ENCODE measurements around the gene IZUMO1. TPM values are rescaled to one million over a fixed set of nuclear protein-coding genes. Genes with fewer than 3 reads are reported as not detected.
A peak's percentile ranks its signal among the peaks of the same experiment; 100 is the strongest.

The IZUMO1 gene
- total and polyA plus RNA-seq, 5 donors from 2014 or later, result not detected

DNA sequence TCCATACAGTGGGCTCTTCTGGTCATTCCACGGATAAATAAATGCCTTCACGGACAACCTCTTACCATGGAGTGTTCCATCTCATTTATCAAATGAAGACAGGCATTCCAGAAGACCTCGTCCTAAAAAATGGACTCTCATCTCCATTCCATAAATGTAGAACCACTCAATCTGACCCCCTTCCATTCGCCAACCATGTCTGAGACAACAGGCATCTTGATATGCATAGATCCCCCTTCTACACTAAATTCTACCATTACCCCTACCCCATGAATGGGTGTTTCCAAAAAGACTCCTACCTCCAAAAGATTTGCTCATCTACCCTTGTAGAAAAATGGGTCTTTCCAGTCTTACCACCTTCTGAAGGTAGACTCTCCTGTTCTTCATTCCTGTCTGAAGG, 15.3 kb downstream of the IZUMO1 start:
- H3K4me1 ChIP-seq (ENCODE audit: control insufficient read depth, insufficient read depth, low read length, poor library complexity, severe bottlenecking), result no peaks in the 10 kb centered on the region
- Mint-ChIP-seq H3K9me3 (peaks cover 2 to 6% (median 3%) of the 10 kb centered on the region in 7 donors), H3K4me3 (no peak overlapping the region), H3K36me3 (peaks cover 2% of the 10 kb centered on the region), H3K4me1 (peaks cover 2 to 7% (median 3%) of the 10 kb centered on the region in 4 donors), H3K27ac (no peak overlapping the region), H3K27me3 (peaks cover 6% of the 10 kb centered on the region)
- no peaks in the 10 kb centered on the region for H3K9me3 ChIP-seq (ENCODE audit: control insufficient read depth in 2 of 2, low read length in 2 of 2)
- H3K27ac ChIP-seq (ENCODE audit: insufficient read depth, low read length, poor library complexity, severe bottlenecking), result no peak overlapping the region
- H3K4me3 ChIP-seq (ENCODE audit: low read depth, low read length), result no peak overlapping the region
- DNase-seq, result no peak
- no peak for ATAC-seq (ENCODE audit: low read depth in 2 of 2)
- no peaks in the 10 kb centered on the region for H3K27me3 ChIP-seq (ENCODE audit: control insufficient read depth, insufficient read depth, low read length)
- no peaks in the 10 kb centered on the region for H3K36me3 ChIP-seq (ENCODE audit: control insufficient read depth, insufficient read depth, low read length)

DNA sequence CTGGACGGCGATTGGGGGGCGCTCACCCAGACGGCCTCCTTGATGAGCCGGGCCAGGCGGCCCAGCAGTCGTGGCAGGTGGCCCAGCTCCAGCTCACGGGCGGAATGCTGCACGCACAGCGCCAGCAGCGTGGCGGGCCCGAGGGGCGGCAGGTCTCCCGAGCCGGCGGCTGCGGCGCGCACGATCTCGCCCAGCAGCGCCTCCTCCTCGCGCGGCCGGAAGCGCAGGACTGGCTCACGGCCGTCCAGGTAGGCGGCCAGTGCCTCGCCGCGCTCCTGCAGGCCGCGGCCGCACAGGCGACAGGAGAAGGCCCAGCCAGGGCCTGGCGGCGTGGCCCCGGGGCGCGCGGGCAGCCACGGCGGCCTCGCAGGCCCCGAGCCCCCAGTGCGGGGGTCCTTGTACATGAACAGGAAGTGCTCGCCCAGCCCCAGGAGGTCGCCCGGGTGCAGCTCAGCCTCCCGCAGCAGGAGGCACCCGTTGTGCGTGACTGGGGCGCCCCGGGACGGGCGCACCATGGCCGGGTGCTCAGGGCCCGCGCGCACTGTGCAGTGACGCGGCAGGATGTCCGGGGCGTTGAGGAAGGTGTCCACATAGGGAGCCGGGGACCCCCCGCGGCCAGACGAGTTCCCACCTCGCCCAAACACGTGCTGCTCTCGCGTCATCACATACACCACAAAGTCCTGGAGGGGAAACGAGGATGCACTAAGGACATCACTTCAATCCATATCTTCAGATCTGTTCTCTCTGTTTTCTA, 17.6 kb downstream of the IZUMO1 start:
- no peak for ATAC-seq (ENCODE audit: low read depth in 2 of 2)
- H3K27me3 ChIP-seq (ENCODE audit: control insufficient read depth, insufficient read depth, low read length), result no peaks in the 10 kb centered on the region
- no peak for DNase-seq
- H3K4me1 Mint-ChIP-seq, result peaks cover 14 to 23% (median 18%) of the 10 kb centered on the region in 4 donors
- H3K4me1 ChIP-seq (ENCODE audit: control insufficient read depth, insufficient read depth, low read length, poor library complexity, severe bottlenecking), result peaks cover 7% of the 10 kb centered on the region
- H3K36me3 Mint-ChIP-seq, result peaks cover 12% of the 10 kb centered on the region
- H3K36me3 ChIP-seq (ENCODE audit: control insufficient read depth, insufficient read depth, low read length), result no peaks in the 10 kb centered on the region
- H3K27ac ChIP-seq (ENCODE audit: insufficient read depth, low read length, poor library complexity, severe bottlenecking), result no peak overlapping the region
- H3K27ac Mint-ChIP-seq, result no peak overlapping the region
- no peaks in the 10 kb centered on the region for H3K9me3 ChIP-seq (ENCODE audit: control insufficient read depth in 2 of 2, low read length in 2 of 2)
- no peak overlapping the region for H3K4me3 ChIP-seq (ENCODE audit: low read depth, low read length)
- H3K9me3 Mint-ChIP-seq, result peaks cover 3 to 14% (median 9%) of the 10 kb centered on the region in 7 donors
- H3K27me3 Mint-ChIP-seq, result no peaks in the 10 kb centered on the region
- no peak overlapping the region for H3K4me3 Mint-ChIP-seq

GRCh38 chr19:48726556-48726955, 20.2 kb downstream of the IZUMO1 start:
- peak in 2 of 3 donors; percentile 61 to 76 for DNase-seq
- peak; percentile 9 to 46 for ATAC-seq (ENCODE audit: low read depth in 2 of 2)
- peaks cover 12% of the 10 kb centered on the region for H3K36me3 Mint-ChIP-seq
- peaks cover 14 to 25% (median 19%) of the 10 kb centered on the region in 4 donors for H3K4me1 Mint-ChIP-seq
- peak overlapping the region in 3 of 4 donors; percentile 44 to 66 (median 53) for H3K4me3 Mint-ChIP-seq
- H3K27me3 ChIP-seq (ENCODE audit: control insufficient read depth, insufficient read depth, low read length), result no peaks in the 10 kb centered on the region
- peaks cover 11% of the 10 kb centered on the region for H3K4me1 ChIP-seq (ENCODE audit: control insufficient read depth, insufficient read depth, low read length, poor library complexity, severe bottlenecking)
- no peaks in the 10 kb centered on the region for H3K27me3 Mint-ChIP-seq
- H3K36me3 ChIP-seq (ENCODE audit: control insufficient read depth, insufficient read depth, low read length), result no peaks in the 10 kb centered on the region
- H3K4me3 ChIP-seq (ENCODE audit: low read depth, low read length), result no peak overlapping the region
- H3K27ac ChIP-seq (ENCODE audit: insufficient read depth, low read length, poor library complexity, severe bottlenecking), result no peak overlapping the region
- H3K9me3 Mint-ChIP-seq, result peaks cover 3 to 14% (median 9%) of the 10 kb centered on the region in 7 donors
- H3K27ac Mint-ChIP-seq, result peak overlapping the region; percentile 53 to 92 (median 74)
- no peaks in the 10 kb centered on the region for H3K9me3 ChIP-seq (ENCODE audit: control insufficient read depth in 2 of 2, low read length in 2 of 2)

GRCh38 chr19:48724796-48725753, 21.6 kb downstream of the IZUMO1 start:
- no peak overlapping the region for H3K27ac ChIP-seq (ENCODE audit: insufficient read depth, low read length, poor library complexity, severe bottlenecking)
- Mint-ChIP-seq H3K27ac (peak overlapping the region; percentile 93 to 95 (median 95)), H3K4me1 (peaks cover 14 to 38% (median 26%) of the 10 kb centered on the region in 4 donors), H3K4me3 (peak overlapping the region; percentile 39 to 81 (median 66)), H3K9me3 (peaks cover 3 to 13% (median 9%) of the 10 kb centered on the region in 7 donors), H3K27me3 (no peaks in the 10 kb centered on the region), H3K36me3 (peaks cover 12% of the 10 kb centered on the region)
- H3K36me3 ChIP-seq (ENCODE audit: control insufficient read depth, insufficient read depth, low read length), result no peaks in the 10 kb centered on the region
- ATAC-seq (ENCODE audit: low read depth in 2 of 2) (peak; percentile 33 to 44), DNase-seq (peak in 2 of 3 donors; percentile 68 to 77)
- no peaks in the 10 kb centered on the region for H3K27me3 ChIP-seq (ENCODE audit: control insufficient read depth, insufficient read depth, low read length)
- no peaks in the 10 kb centered on the region for H3K9me3 ChIP-seq (ENCODE audit: control insufficient read depth in 2 of 2, low read length in 2 of 2)
- H3K4me3 ChIP-seq (ENCODE audit: low read depth, low read length), result peak overlapping the region; percentile 15
- peaks cover 19% of the 10 kb centered on the region for H3K4me1 ChIP-seq (ENCODE audit: control insufficient read depth, insufficient read depth, low read length, poor library complexity, severe bottlenecking)

DNA sequence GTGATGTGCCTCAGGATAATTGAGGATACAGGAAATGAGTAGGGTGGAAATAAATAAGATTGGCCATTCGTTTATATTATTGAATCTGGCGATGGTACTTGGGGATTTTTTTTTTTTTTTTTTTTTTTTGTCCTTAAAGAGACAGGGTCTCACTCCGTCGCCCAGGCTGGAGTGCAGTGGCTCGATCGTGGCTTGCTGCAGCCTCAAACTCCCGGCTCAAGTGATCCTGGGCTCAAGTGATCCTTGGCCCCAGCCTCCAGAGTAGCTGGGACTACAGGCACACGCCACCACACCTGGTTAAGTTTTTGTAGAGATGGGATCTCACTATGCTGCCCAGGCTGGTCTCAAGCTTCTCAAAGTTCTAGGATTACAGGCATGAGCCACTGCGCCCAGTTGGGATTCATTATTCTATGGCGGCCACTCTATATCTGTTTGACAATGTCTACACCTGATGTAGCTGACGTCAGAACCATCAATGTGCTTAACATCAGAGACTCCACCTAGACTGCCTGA, 24.5 kb downstream of the IZUMO1 start:
- Mint-ChIP-seq H3K9me3 (peaks cover 3 to 13% (median 7%) of the 10 kb centered on the region in 7 donors), H3K27me3 (no peaks in the 10 kb centered on the region), H3K4me3 (peak overlapping the region in 3 of 4 donors; percentile 29 to 69 (median 41)), H3K4me1 (peaks cover 14 to 37% (median 26%) of the 10 kb centered on the region in 4 donors), H3K27ac (no peak overlapping the region), H3K36me3 (peaks cover 12% of the 10 kb centered on the region)
- no peak overlapping the region for H3K27ac ChIP-seq (ENCODE audit: insufficient read depth, low read length, poor library complexity, severe bottlenecking)
- H3K27me3 ChIP-seq (ENCODE audit: control insufficient read depth, insufficient read depth, low read length), result no peaks in the 10 kb centered on the region
- H3K36me3 ChIP-seq (ENCODE audit: control insufficient read depth, insufficient read depth, low read length), result no peaks in the 10 kb centered on the region
- DNase-seq, result no peak
- peaks cover 19% of the 10 kb centered on the region for H3K4me1 ChIP-seq (ENCODE audit: control insufficient read depth, insufficient read depth, low read length, poor library complexity, severe bottlenecking)
- H3K4me3 ChIP-seq (ENCODE audit: low read depth, low read length), result no peak overlapping the region
- ATAC-seq (ENCODE audit: low read depth in 2 of 2), result no peak
- no peaks in the 10 kb centered on the region for H3K9me3 ChIP-seq (ENCODE audit: control insufficient read depth in 2 of 2, low read length in 2 of 2)

DNA sequence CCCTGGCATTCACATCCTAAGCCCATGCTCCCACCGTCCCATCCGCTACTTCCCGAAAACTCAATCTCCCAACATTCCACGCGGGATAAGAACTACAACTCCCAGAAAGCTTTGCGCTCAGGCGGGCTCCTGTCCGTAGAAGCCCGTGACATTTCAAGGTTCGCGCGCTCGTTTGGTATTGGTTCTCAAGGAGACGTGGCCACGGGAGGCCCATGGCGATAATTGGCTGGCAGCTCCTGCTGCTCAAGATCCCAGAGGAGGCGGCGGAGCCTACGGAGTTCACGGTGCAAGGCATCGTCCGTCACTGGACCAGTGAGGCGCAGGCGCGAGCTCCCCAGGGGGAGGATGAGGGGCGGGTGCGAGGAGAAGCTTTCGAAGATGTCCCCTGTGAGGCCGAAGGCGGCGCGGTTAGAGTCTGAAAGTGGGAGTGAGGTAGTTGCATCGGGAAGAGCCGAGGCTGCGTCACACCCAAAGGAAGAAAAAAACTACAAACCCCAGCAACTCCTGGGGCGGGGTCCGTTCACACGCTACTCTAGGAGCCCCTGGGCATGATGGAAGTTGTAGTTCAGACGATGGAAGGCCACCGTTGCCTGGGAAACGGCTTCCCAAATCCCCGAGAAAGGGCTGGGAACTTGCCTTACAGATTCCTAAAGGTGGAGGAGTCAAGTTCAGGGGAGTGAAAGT, 26.0 kb downstream of the IZUMO1 start:
- H3K36me3 ChIP-seq (ENCODE audit: control insufficient read depth, insufficient read depth, low read length), result no peaks in the 10 kb centered on the region
- Mint-ChIP-seq H3K4me1 (peaks cover 8 to 35% (median 20%) of the 10 kb centered on the region in 4 donors), H3K27me3 (no peaks in the 10 kb centered on the region), H3K9me3 (peaks cover 0 to 7% (median 4%) of the 10 kb centered on the region in 7 donors), H3K27ac (peak overlapping the region; percentile 98 to 100 (median 99)), H3K4me3 (peak overlapping the region; percentile 90 to 98 (median 96)), H3K36me3 (peaks cover 7% of the 10 kb centered on the region)
- peak overlapping the region; percentile 67 for H3K4me3 ChIP-seq (ENCODE audit: low read depth, low read length)
- peak overlapping the region; percentile 92 for H3K27ac ChIP-seq (ENCODE audit: insufficient read depth, low read length, poor library complexity, severe bottlenecking)
- peak; percentile 83 to 97 (median 90) for DNase-seq
- peaks cover 19% of the 10 kb centered on the region for H3K4me1 ChIP-seq (ENCODE audit: control insufficient read depth, insufficient read depth, low read length, poor library complexity, severe bottlenecking)
- H3K27me3 ChIP-seq (ENCODE audit: control insufficient read depth, insufficient read depth, low read length), result no peaks in the 10 kb centered on the region
- H3K9me3 ChIP-seq (ENCODE audit: control insufficient read depth in 2 of 2, low read length in 2 of 2), result no peaks in the 10 kb centered on the region
- ATAC-seq (ENCODE audit: low read depth in 2 of 2), result peak; percentile 86 to 87

DNA sequence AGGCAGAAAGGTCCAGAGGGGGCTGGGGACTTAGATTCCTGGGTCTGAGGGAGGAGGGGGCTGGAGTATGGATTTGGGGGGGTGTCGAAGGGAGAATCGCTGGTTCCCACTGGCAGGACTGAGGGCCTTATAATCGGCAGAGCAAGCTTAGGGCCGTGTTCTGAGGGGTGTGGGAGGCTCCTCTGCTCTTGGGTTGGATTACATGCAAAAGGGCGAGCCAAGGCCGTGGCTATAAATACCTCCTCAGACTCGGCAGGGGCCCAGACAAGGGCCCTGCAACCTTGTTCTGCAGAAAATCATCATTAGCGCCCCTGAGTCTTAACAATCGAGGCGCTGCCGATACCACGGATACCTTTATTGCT, 26.5 kb downstream of the IZUMO1 start:
- peak overlapping the region; percentile 90 to 98 (median 96) for H3K4me3 Mint-ChIP-seq
- Histone ChIP-seq H3K36me3 (ENCODE audit: control insufficient read depth, insufficient read depth, low read length) (no peaks in the 10 kb centered on the region), H3K9me3 (ENCODE audit: control insufficient read depth in 2 of 2, low read length in 2 of 2) (no peaks in the 10 kb centered on the region), H3K27ac (ENCODE audit: insufficient read depth, low read length, poor library complexity, severe bottlenecking) (peak overlapping the region; percentile 92), H3K4me3 (ENCODE audit: low read depth, low read length) (no peak overlapping the region), H3K27me3 (ENCODE audit: control insufficient read depth, insufficient read depth, low read length) (no peaks in the 10 kb centered on the region), H3K4me1 (ENCODE audit: control insufficient read depth, insufficient read depth, low read length, poor library complexity, severe bottlenecking) (peaks cover 15% of the 10 kb centered on the region)
- ATAC-seq (ENCODE audit: low read depth in 2 of 2) (peak in 1 of 2 donors; percentile 1), DNase-seq (no peak)
- peaks cover 3% of the 10 kb centered on the region for H3K36me3 Mint-ChIP-seq
- peaks cover 0 to 6% (median 3%) of the 10 kb centered on the region in 7 donors for H3K9me3 Mint-ChIP-seq
- H3K27me3 Mint-ChIP-seq, result no peaks in the 10 kb centered on the region
- H3K4me1 Mint-ChIP-seq, result peaks cover 4 to 32% (median 16%) of the 10 kb centered on the region in 4 donors
- H3K27ac Mint-ChIP-seq, result peak overlapping the region; percentile 98 to 100 (median 99)
